Hepatocyte (in vitro differentiated cells): ENCODE measurements around the gene NFE2.

Experiments used
- EZH2 ChIP-seq: fragments of 200-600 bp; sonication (generic); IDR thresholded peaks from 2 replicates; pipeline ENCODE4 v1.6.1; 2016; ENCODE audit warnings: antibody characterized with exemption, mild to moderate bottlenecking, borderline replicate concordance
- TF ChIP-seq, protein P1 (sequence below): fragments of 200-600 bp; sonication (generic); IDR thresholded peaks from 2 replicates; pipeline ENCODE4 v1.5.1; 2016; ENCODE audit warnings: antibody characterized with exemption, mild to moderate bottlenecking; ENCODE audit not compliant: poor library complexity

DNA sequence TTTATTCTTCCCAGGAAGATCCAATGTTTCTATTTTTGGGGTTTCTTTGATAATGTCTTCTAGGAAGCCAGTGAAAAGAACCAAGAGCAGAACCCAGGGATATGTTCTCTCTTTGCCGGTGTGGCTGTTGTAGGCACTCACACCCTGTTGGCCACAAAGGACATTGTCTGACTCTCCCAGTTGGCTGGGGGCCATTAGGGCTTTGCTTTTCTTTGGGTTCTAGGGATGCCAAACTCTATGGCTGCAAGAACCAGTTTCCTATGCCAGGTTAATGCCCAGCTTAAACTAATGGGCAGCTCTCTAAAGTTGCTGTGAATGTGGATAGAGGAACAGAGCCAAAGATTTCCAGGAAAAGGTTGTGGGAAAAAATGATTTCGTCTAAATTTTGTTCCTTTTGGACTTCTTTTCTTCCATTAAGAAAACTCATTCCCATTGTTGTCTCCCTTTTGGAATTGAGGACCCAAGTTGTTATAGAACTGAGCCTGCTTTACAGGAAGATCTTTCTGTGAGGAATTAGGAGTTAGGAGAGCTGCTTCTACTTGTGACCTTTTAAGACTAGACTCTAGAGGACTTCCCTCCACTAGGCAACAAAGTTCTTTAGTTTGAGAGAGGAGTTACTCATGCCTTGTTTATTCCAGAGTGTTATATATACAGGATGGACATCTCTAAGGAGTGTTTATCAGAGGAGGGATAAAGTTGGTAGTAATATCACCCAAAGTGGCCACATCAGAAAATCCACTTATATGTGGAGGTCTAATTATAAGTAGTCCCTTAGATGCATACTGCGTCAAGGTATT lies 37.2 kb upstream of the NFE2 start:
- TF ChIP-seq, protein P1, sequence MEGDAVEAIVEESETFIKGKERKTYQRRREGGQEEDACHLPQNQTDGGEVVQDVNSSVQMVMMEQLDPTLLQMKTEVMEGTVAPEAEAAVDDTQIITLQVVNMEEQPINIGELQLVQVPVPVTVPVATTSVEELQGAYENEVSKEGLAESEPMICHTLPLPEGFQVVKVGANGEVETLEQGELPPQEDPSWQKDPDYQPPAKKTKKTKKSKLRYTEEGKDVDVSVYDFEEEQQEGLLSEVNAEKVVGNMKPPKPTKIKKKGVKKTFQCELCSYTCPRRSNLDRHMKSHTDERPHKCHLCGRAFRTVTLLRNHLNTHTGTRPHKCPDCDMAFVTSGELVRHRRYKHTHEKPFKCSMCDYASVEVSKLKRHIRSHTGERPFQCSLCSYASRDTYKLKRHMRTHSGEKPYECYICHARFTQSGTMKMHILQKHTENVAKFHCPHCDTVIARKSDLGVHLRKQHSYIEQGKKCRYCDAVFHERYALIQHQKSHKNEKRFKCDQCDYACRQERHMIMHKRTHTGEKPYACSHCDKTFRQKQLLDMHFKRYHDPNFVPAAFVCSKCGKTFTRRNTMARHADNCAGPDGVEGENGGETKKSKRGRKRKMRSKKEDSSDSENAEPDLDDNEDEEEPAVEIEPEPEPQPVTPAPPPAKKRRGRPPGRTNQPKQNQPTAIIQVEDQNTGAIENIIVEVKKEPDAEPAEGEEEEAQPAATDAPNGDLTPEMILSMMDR, result no peak
- TF ChIP-seq EZH2, result no peak
